NB4 (cell line): ENCODE data around the gene TRIO.

Experiments
- DNase-seq: peaks from one replicate; pipeline ENCODE4 v3.0.0; 2010; ENCODE audit warnings: low read depth
- H3K4me3 ChIP-seq: one replicate; pipeline ENCODE4 v1.5.1; 2011; ENCODE audit warnings: mild to moderate bottlenecking, low read depth, low read length, moderate library complexity
- MYC ChIP-seq: IDR thresholded peaks from 2 replicates; pipeline ENCODE4 v1.6.1; 2011; ENCODE audit warnings: low read depth, low read length
- POLR2A ChIP-seq: IDR thresholded peaks from 2 replicates; pipeline ENCODE4 v1.6.1; 2011; ENCODE audit warnings: mild to moderate bottlenecking; ENCODE audit not compliant: insufficient read length; ENCODE audit errors: extremely low read depth
- TF ChIP-seq, protein P1 (sequence below): IDR thresholded peaks from 2 replicates; pipeline ENCODE4 v1.6.1; 2011; ENCODE audit warnings: low read depth, low read length
- TF ChIP-seq, protein P2 (sequence below): IDR thresholded peaks from one replicate; pipeline ENCODE4 v1.5.1; 2012; ENCODE audit warnings: low read depth, low read length

The TRIO gene

GRCh38 chr5:14405706-14406553, 262.8 kb downstream of the TRIO start:
- no peak for TF ChIP-seq MYC
- TF ChIP-seq POLR2A = no peak
- TF ChIP-seq, protein P1, sequence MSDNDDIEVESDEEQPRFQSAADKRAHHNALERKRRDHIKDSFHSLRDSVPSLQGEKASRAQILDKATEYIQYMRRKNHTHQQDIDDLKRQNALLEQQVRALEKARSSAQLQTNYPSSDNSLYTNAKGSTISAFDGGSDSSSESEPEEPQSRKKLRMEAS = no peak
- TF ChIP-seq, protein P2, sequence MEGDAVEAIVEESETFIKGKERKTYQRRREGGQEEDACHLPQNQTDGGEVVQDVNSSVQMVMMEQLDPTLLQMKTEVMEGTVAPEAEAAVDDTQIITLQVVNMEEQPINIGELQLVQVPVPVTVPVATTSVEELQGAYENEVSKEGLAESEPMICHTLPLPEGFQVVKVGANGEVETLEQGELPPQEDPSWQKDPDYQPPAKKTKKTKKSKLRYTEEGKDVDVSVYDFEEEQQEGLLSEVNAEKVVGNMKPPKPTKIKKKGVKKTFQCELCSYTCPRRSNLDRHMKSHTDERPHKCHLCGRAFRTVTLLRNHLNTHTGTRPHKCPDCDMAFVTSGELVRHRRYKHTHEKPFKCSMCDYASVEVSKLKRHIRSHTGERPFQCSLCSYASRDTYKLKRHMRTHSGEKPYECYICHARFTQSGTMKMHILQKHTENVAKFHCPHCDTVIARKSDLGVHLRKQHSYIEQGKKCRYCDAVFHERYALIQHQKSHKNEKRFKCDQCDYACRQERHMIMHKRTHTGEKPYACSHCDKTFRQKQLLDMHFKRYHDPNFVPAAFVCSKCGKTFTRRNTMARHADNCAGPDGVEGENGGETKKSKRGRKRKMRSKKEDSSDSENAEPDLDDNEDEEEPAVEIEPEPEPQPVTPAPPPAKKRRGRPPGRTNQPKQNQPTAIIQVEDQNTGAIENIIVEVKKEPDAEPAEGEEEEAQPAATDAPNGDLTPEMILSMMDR = no peak
- H3K4me3 ChIP-seq = no peak overlapping the region
- no peak for DNase-seq

DNA sequence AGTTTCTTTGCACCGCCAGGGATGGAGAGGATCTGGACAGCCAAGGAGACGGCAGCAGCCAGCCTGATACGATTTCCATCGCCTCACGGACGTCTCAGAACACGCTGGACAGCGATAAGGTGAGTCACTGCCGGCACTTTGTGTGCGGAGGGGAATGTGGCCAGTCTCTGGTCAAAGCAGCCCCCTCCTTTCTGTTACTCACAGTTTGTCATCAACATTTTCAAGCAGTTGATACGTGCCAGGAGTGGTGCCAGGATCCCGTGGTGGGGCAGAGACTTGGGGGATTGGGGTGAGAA, 263.4 kb downstream of the TRIO start:
- TF ChIP-seq, protein P2 = no peak
- TF ChIP-seq MYC (no peak), POLR2A (no peak)
- TF ChIP-seq, protein P1 = no peak
- no peak overlapping the region for H3K4me3 ChIP-seq
- no peak for DNase-seq

DNA sequence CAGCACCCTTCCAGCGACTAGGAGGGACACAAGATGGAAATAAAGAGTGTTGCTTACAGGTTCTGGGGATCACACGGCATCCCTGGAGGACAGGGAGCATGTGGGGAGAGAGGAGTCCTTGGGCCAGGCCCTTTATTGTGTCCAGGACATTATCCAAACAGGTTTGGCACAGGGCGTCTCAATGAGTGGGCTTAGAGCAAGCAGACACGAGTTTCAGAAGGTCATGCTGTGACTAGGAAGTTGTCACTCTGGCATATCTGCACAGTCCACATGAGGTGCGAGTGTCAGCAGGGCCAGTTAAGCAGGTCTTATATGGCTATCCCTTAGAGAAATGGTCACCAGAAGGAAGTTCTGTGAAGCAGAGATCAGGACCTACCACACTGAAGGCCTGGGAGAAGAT, 263.9 kb downstream of the TRIO start:
- no peak for DNase-seq
- TF ChIP-seq MYC (no peak), POLR2A (no peak)
- TF ChIP-seq, protein P2 = no peak
- TF ChIP-seq, protein P1 = no peak
- no peak overlapping the region for H3K4me3 ChIP-seq

DNA sequence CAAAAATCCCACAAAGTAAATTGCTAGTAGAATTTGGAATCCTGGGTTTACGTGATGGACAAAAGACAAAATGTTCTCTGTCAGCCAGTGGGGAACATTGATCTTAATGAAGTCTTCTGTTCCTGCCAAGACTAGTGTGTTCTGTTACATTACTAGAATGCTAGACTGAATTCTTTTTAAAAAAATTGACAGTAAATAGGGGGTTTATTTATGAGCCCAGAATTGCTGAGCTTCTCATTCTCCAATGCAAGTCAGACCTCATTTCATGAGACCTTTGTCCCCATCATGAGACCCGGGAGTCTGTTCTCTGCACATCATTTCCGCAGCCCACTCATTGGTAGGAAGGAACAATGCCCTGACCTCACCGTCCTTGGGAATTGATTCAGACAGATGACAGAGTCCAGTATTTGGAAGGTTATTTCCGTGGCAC, 264.6 kb downstream of the TRIO start:
- DNase-seq = no peak
- H3K4me3 ChIP-seq = no peak overlapping the region
- no peak for TF ChIP-seq MYC
- TF ChIP-seq POLR2A = no peak
- TF ChIP-seq, protein P1 = no peak
- TF ChIP-seq, protein P2 = no peak

DNA sequence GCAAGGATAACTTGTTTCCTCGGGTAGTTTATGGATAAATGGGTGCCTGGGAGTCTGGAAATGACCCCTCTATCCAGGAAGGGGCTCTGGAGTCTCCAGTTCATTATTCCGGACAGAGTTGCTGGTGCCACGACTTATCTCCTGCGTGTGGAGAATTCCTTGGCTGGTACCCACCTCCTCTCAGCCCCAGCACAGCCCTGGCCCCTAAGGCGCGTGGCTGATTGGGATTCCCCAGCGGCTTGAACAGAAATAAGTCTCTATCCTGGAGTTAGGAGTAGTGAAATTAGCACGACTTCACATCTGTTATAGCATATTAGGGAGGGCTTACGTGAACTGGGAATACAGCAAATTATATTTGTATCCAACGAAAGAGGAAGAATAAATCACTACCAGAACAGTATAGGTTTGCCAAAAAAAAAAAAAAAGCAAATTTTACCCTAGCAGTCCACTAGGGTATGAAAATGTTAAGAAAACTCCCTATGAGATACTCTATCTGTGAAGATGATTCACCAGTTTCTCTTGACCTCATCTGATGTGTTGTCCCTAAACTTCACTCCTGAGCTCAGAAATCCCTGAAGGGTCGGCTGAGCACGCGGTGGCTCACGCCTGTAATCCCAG, 265.9 kb downstream of the TRIO start:
- TF ChIP-seq, protein P2 = no peak
- TF ChIP-seq, protein P1 = no peak
- TF ChIP-seq MYC (no peak), POLR2A (no peak)
- H3K4me3 ChIP-seq = no peak overlapping the region
- no peak for DNase-seq
